A673 (cell line): ENCODE results near the gene RPL28. TPM values are rescaled to one million over a fixed set of nuclear protein-coding genes. Genes with fewer than 3 reads are reported as not detected.
A peak's percentile ranks its signal among the peaks of the same experiment; 100 is the strongest.

Experiments used
- BruUV-seq: library from RNA; stranded (reverse); fragments of 400-500 nt; replicated peaks from 2 replicates; lab custom pipeline; 2021; lab: Mats Ljungman, UMichigan
- CTCF ChIA-PET: fragments of 300-600 bp; sonication (Branson Sonifier 250); formaldehyde crosslinking; loops from one replicate; lab custom pipeline; 2022; ENCODE audit warnings: antibody characterized with exemption; lab: Charles Lee
- POLR2A ChIA-PET: fragments of 300-600 bp; sonication (Branson Sonifier 250); formaldehyde crosslinking; loops from one replicate; lab custom pipeline; 2022; ENCODE audit warnings: antibody characterized with exemption; ENCODE audit not compliant: low non-redundant PET; lab: Charles Lee
- DNase-seq: peaks from one replicate; pipeline ENCODE4 v3.0.0-alpha.2; 2015; ENCODE audit warnings: low spot score
- H3K27ac ChIP-seq: fragments of 200-600 bp; sonication (generic); 2 replicates; pipeline ENCODE4 v1.5.1; 2016; ENCODE audit warnings: mixed run types, low read depth, mild to moderate bottlenecking, mixed read lengths, antibody characterized with exemption, low read length; ENCODE audit not compliant: poor library complexity, severe bottlenecking
- H3K27me3 ChIP-seq: fragments of 200-600 bp; sonication (generic); replicated peaks from 2 replicates; pipeline ENCODE4 v1.6.1; 2017; ENCODE audit warnings: mixed run types, low read depth, mild to moderate bottlenecking, mixed read lengths, antibody characterized with exemption, low read length; ENCODE audit not compliant: insufficient read depth, poor library complexity
- H3K36me3 ChIP-seq: fragments of 200-600 bp; sonication (generic); 2 replicates; pipeline ENCODE4 v1.6.1; 2016; ENCODE audit warnings: mixed run types, mild to moderate bottlenecking, mixed read lengths, antibody characterized with exemption, low read length; ENCODE audit not compliant: insufficient read depth, poor library complexity, severe bottlenecking
- H3K4me1 ChIP-seq: fragments of 200-600 bp; sonication (generic); 2 replicates; pipeline ENCODE4 v1.6.1; 2017; ENCODE audit warnings: mixed run types, mild to moderate bottlenecking, mixed read lengths, antibody characterized with exemption, low read length; ENCODE audit not compliant: insufficient read depth, poor library complexity, severe bottlenecking
- H3K4me3 ChIP-seq: fragments of 200-600 bp; sonication (generic); 2 replicates; pipeline ENCODE4 v1.5.1; 2016; ENCODE audit warnings: low read depth, mixed run types, mild to moderate bottlenecking, mixed read lengths, low read length; ENCODE audit not compliant: poor library complexity, severe bottlenecking
- H3K9me3 ChIP-seq: fragments of 200-600 bp; sonication (generic); 2 replicates; pipeline ENCODE4 v1.6.1; 2016; ENCODE audit warnings: mixed run types, low read depth, mild to moderate bottlenecking, mixed read lengths, antibody characterized with exemption, low read length; ENCODE audit not compliant: poor library complexity, severe bottlenecking
- EZH2 ChIP-seq: fragments of 200-600 bp; sonication (generic); IDR thresholded peaks from 2 replicates; pipeline ENCODE4 v1.6.1; 2017; ENCODE audit warnings: borderline replicate concordance, low read depth, mild to moderate bottlenecking, mixed read lengths, antibody characterized with exemption, low read length; ENCODE audit not compliant: poor library complexity, severe bottlenecking
- intact Hi-C: fragments of 100-400 bp; cut with micrococcal nuclease; formaldehyde crosslinking; loops from one replicate; pipeline ENCODE4 v1.10.0; 2022; ENCODE audit not compliant: unreplicated experiment
- total RNA-seq: library from RNA; stranded (reverse); gene quantifications from 2 replicates; pipeline ENCODE4 v1.2.3, GENCODE V29; 2021
- TF ChIP-seq, protein P1 (sequence below): fragments of 300-800, 200-600 bp; sonication (generic); conservative IDR thresholded peaks from 2 replicates; pipeline ENCODE4 v1.5.1; 2017; ENCODE audit warnings: low read depth, mild to moderate bottlenecking, antibody characterized with exemption, low read length, moderate library complexity, mixed read lengths

Gene RPL28
- total RNA-seq, 1 experiment from 2014 or later: 1,380 TPM

DNA sequence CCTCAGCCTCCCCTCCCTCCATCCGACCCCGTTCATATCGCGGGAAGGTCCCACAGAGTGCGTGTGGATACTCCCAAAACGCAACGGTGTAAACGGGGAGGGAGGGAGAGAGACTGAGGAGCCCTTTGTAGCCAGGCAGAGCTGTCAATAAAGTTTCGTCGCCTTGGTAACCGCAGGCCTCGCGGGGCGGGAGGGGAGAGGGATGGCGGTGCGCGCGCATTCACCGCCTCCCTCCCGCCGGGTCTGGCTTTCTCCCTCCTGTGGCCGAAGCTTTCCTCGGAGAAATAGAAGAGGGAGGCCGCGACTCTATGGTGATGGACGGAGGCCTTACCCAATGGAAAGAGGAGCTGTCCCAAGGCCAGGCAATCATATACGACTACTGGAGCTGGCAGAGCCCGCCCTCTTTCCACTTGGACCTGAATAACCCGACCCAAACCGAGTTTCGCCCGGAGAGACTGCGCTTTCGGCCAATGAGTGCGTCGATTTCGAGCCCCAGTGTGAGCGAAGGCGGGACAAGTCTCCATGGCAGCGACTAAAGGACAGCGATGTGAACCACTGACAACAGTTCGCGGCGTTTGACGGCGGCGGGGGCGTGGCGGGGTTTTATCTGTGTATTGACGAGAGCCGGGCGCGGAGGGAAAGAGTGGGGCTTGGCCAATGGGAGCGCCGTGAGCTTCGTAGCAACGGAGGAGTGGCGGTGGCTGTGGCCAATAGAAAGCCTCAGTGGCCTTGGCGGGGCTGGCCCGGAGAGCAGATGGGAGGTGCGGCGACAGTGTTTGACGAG is 46.4 kb upstream of the RPL28 start, which contains the start of gene KMT5C:
Gene KMT5C, plus strand, starts transcription at position 772 of the 784 bp plus-strand sequence. CDS start 2,061 bp downstream, outside the sequence.
- intact Hi-C loops: no loop called here
- H3K4me1 ChIP-seq: peaks cover 8% of the 10 kb centered on the region
- H3K27me3 ChIP-seq: no peaks in the 10 kb centered on the region
- no peaks in the 10 kb centered on the region for H3K9me3 ChIP-seq
- ChIA-PET POLR2A (interaction anchor here (0.6 to 0.9 kb wide), 6 partner anchors 14 to 843 kb away, joined by 3 to 4 read pairs (median 4); no protein-coding TSS in a partner anchor), CTCF (interaction anchor here (0.5 to 0.9 kb wide), 2 partner anchors 38 to 128 kb away, joined by 3 read pairs; no protein-coding TSS in a partner anchor)
- peaks cover 15% of the 10 kb centered on the region for H3K36me3 ChIP-seq
- no TSS peak for BruUV-seq
- peak within 1 kb of the TSS; percentile 74 for H3K4me3 ChIP-seq
- TF ChIP-seq, protein P1, sequence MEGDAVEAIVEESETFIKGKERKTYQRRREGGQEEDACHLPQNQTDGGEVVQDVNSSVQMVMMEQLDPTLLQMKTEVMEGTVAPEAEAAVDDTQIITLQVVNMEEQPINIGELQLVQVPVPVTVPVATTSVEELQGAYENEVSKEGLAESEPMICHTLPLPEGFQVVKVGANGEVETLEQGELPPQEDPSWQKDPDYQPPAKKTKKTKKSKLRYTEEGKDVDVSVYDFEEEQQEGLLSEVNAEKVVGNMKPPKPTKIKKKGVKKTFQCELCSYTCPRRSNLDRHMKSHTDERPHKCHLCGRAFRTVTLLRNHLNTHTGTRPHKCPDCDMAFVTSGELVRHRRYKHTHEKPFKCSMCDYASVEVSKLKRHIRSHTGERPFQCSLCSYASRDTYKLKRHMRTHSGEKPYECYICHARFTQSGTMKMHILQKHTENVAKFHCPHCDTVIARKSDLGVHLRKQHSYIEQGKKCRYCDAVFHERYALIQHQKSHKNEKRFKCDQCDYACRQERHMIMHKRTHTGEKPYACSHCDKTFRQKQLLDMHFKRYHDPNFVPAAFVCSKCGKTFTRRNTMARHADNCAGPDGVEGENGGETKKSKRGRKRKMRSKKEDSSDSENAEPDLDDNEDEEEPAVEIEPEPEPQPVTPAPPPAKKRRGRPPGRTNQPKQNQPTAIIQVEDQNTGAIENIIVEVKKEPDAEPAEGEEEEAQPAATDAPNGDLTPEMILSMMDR: no peak
- no peak for TF ChIP-seq EZH2
- H3K27ac ChIP-seq: peak within 1 kb of the TSS; percentile 90
- peak; percentile 100 for DNase-seq

DNA sequence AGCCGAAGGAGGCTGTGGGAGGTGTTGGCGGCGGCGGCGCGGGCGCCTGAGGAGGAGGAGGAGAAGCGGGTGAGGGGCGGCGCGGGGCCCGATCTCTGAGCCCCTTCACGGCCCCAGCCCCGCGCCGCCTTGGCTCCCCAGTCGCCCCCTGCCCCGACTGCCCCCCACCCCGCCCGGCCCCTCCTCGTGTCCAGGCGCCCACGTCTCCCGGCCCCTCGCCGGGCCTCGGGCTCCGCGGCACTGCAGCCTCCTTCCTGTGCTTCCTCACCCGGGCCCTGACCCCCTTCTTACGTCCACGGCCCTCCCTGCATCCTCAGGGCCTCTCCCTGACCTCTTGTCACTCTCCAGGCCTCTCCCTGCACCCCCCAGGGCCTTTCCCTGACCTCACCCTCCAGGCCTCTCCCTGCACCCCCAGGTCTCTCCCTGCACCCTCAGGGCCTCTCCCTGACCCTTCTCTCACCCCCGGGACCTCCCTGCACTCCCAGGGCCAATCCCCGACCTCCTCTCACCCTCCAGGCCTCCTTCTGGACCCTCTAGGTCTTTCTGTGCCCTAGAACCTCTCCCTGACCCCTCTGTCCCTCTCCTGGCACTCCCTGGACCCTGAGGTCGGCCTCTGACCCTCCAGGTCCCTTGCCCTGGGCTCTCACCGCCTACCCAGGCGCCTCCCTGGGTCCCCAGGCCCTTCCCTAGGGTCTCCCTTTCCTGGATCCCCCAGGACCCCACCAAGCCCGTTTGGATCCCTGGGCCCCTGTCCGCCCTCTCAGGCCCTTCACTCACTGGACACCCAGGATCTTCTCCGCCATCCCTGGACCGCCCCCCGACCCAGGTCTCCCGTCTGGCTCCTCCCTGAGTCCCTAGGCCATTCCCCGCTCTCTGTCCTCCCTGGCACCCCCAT is 45.6 kb upstream of the RPL28 start:
- CTCF ChIA-PET: interaction anchor here (0.9 kb wide), 1 partner anchor 39 kb away, joined by 3 read pairs; no protein-coding TSS in a partner anchor
- Histone ChIP-seq H3K4me1 (peaks cover 8% of the 10 kb centered on the region), H3K9me3 (no peaks in the 10 kb centered on the region), H3K27me3 (no peaks in the 10 kb centered on the region), H3K36me3 (peaks cover 15% of the 10 kb centered on the region), H3K27ac (peak overlapping the region; percentile 89), H3K4me3 (peak overlapping the region; percentile 74)
- POLR2A ChIA-PET: interaction anchor here (0.6 to 0.9 kb wide), 3 partner anchors 39 to 844 kb away, joined by 3 to 4 read pairs (median 4); no protein-coding TSS in a partner anchor
- TF ChIP-seq, protein P1: no peak
- no peak for TF ChIP-seq EZH2
- no peak for DNase-seq
- intact Hi-C loops: no loop called here
- no TSS peak for BruUV-seq

DNA sequence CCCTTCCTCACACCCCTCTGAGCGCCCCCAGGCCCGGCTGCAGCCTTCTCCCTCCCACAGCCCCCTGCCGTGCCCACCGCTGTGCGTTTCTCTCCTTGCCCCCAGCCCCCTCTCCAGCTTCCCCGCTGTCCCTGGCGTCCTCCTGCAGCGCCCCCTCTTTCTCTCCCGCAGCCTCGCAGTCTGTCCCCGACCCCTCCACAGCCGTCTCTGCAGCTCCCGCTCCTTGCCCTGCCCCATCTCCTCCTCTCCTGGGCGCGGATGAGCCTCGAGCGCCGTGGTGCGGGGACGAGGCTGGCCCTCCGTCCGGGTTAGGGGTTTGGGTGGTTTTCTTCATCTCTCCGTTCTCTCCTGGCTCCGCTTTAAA is 45.0 kb upstream of the RPL28 start:
- intact Hi-C loops: no loop called here
- TF ChIP-seq, protein P1: peak; percentile 49
- TF ChIP-seq EZH2: no peak
- Histone ChIP-seq H3K4me1 (peaks cover 8% of the 10 kb centered on the region), H3K27ac (peak overlapping the region; percentile 89), H3K36me3 (peaks cover 15% of the 10 kb centered on the region), H3K4me3 (peak overlapping the region; percentile 74), H3K9me3 (no peaks in the 10 kb centered on the region), H3K27me3 (no peaks in the 10 kb centered on the region)
- DNase-seq: peak; percentile 40
- ChIA-PET POLR2A (no interaction called here), CTCF (no interaction called here)
- BruUV-seq: no TSS peak
